ENCODE measurements around the gene RDH8.

Gene RDH8, protein sequence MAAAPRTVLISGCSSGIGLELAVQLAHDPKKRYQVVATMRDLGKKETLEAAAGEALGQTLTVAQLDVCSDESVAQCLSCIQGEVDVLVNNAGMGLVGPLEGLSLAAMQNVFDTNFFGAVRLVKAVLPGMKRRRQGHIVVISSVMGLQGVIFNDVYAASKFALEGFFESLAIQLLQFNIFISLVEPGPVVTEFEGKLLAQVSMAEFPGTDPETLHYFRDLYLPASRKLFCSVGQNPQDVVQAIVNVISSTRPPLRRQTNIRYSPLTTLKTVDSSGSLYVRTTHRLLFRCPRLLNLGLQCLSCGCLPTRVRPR

DNA sequence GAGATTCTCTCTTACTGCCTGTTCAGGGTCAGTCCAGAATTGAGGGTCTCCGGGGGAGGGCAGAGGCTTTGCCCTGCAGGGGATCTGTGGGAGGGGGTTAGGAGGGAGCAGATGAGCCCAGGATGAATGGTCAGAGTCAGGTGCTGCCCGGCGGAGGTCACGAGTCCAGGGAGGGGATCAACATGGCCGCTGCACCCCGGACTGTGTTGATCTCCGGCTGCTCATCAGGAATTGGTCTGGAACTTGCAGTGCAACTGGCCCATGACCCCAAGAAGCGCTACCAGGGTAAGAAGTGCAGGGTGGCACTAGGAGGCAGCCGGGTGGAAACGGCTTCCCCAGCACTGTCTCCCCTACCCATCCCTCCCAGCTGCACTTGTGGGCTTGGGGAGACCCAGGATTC lies at the start of gene RDH8:
Gene RDH8 (plus strand): TSS at position 168 of the 400 bp plus-strand sequence. CDS start 15 bp downstream, at position 183.
- no peak for DNase-seq (ENCODE audit: low read depth)

DNA sequence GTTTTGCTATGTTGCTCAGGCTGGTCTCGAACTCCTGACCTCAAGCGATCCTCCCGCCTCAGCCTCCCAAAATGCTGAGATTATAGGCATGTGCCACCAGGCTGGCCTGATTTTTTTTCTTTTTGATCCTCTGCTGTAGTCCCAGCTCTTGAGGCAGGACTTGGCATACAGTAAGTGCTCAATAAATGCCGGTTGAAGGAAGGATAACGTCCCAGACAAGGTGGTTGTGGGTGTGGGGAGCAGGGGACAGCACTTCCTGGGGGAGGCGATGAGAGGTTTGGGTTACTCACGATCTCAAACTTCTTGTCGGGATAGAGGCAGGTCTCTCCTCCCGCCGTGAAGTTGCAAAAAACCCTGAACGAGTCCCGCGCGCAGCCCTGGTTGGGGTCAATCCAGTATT lies 47.3 kb upstream of the RDH8 start:
- no peak for DNase-seq (ENCODE audit: low read depth)

DNA sequence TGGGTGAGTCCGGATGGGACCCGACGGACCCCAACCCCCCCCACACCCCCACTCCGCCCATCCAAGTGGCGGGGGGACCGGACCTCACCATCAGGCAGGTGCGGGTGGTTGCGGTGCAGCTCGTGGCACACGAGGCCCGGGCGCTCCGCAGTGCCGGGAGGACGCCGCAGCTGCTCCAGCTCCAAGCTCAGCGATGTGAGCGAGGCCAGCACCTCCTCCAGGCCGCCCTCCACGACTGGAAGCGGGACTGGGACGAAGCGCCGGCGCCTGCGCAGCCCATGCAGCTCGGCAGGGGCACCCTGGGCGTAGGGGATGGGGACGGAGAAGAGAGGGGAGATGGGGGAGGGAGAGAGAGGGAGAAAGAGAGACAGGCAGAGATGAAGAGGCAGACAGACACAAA lies 46.8 kb upstream of the RDH8 start:
- DNase-seq (ENCODE audit: low read depth): no peak

DNA sequence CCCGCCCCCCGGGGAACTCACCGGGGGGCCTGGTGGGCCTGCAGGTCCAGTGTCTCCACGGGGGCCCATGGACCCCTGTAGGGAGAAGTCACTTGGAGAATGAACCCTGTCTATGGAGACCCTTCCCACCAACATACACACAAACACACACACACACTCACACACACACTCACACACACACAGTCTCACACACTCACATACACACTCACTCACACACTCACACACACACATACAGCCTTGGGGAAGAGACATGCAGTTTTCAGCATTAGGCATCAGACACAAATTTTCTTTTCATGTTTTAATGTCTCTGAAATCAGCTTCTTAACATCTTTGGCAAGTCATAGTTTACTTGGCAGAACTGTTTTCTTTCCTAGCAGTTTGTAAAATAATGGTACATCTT lies 46.0 kb upstream of the RDH8 start:
- no peak for DNase-seq (ENCODE audit: low read depth)

DNA sequence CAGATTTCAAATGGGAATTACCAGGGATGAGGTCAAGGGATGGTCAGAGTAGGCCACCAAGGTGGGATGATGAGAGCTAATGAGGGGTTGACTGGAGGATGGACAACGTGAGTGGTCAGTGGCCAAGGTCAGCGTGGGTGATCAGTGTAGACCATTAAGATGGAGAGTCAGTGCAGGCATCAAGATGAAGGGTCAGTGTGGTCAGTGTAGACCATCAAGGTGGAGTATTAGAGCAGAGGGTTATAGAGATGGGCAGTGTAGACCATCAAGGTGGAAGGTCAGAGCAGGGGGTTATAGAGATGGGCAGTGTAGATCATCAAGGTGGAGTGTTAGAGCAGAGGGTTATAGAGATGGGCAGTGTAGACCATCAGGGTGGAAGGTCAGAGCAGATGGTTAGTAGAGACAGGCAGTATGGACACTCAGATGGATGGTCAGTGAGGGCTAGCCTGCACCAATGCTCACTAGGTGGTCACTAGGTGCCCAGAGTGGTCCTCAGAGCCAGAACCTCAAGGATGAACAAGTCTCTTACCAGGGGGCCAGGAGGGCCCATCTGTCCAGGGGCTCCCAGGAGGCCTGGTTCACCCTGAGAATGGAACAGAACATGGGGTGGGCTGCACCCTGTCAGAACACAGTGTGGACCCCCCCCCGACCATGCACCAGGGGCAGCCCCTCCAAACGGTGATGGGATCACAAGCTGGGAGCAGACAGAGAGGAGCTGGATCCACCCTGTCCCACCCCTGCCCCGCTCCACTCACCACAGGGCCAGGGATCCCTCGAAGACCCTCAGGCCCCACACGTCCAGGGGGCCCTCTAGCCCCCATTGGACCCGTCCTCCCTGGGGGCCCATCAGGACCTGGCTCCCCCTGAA lies 44.2 kb upstream of the RDH8 start:
- no peak for DNase-seq (ENCODE audit: low read depth)

DNA sequence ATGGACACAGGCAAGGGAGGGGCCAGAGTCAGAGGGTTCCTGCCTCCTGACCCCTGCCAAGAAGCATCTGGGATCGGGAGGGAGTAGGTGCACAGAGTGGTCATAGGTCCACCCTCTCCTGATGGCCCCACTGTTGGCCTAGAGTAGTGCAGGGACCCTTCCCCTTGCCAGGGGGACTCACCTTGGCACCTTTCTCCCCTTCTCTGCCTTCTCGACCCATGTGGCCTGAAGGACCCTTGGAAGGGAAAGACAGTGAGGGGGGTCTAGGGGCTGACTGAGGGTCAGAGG lies 43.7 kb upstream of the RDH8 start:
- DNase-seq (ENCODE audit: low read depth): no peak

DNA sequence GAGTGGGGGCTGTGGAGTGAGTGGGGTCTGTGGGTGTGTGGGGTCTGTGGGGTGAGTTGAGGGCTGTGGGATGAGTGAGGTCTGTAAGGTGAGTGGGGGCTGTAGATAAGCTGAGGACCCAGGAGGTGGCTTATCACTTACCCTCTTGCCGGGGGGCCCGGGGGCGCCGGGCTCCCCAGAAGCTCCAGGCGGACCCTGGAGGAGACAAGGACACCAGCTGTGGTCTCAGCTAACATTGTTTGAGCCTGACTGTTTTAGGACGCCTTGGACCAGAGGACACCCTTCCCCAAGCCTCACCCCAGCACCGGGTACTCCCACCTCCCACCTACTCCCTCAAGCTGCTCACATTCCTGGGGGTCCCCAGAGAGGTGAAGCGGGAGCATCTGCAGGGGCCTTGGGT lies 42.8 kb upstream of the RDH8 start:
- DNase-seq (ENCODE audit: low read depth): no peak

DNA sequence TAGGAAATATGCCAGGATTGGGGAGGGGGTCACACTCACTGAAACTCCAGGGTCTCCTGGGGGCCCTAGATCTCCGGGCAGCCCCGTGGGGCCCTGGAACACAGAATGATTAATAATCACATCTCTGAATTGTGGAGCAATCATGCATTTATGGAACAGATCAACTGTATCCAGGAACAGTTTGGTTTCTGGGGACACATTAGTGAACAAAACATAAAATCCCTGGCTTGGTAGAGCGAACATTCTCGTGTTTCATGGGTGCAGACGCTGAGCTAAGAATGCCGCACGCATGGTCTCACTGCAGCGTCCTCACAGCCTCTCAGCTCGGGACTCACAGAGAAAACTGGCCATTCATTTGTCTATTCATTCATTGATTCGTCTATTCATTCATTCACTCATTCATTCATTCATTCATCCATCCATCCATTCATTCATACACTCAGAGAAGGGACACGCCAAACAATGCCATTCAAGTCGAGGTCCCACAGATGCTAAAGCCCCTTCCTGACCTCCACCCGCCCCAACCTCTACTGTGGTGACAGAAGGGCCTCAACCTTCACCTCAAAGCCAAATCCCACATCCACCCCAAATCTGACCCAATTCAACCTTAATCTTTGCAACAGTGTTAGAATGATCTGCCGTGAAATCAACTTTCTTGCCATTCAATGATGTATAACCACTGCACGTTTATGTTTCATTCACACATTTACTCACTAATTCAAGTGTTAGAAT lies 42.0 kb upstream of the RDH8 start:
- no peak for DNase-seq (ENCODE audit: low read depth)

DNA sequence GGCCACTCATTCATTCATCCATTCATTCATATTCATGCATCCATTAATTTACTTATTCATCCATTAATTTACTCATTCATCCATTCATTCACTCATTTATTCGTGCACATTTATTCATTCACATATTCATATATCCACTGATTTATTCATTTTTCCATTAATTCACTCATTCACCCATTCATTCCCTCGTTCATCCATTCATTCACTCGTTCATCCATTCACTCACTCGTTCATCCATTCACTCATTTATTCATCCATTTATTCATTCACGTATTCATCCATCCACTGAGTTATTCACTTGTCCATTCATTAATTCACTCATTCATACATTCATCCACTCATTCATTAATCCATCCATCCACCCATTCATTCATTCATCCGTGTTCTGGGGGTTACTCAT lies 41.2 kb upstream of the RDH8 start:
- DNase-seq (ENCODE audit: low read depth): no peak

DNA sequence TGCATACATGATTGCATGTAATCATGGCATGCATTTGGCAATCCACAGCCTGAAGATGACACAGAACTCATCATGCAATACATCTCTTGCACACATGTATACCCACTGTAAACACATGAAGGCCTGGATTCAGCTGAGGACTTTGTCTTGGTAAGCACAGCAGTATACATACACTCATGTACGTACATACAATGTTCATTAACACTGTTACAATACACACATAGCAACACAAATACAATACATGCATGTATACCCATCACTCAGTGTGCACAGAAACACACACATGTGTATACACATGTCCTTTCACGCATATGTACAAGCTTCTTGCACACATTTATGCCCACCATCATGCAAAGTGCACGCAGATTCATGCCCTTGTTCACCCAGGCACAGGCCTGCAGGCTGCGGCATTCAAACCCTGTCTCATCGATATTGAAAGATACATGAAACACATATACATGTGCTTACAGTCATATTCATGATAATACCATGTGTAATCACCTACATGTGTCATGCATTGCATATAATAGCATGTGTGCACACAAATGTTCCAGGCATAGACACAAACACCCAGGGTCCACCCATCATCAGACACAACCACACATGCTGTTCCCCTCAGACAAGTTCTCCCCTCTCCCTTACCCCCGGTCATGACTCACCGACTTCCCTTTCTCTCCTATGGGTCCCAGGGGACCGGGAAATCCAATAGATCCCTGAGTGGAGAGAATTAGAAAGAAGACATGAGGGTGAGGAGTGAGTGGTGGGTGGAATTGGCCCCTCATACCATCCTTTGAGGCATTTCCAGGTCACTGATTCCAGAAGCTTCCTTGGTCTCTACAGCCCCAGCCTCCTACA lies 31.6 kb upstream of the RDH8 start:
- DNase-seq (ENCODE audit: low read depth): no peak

DNA sequence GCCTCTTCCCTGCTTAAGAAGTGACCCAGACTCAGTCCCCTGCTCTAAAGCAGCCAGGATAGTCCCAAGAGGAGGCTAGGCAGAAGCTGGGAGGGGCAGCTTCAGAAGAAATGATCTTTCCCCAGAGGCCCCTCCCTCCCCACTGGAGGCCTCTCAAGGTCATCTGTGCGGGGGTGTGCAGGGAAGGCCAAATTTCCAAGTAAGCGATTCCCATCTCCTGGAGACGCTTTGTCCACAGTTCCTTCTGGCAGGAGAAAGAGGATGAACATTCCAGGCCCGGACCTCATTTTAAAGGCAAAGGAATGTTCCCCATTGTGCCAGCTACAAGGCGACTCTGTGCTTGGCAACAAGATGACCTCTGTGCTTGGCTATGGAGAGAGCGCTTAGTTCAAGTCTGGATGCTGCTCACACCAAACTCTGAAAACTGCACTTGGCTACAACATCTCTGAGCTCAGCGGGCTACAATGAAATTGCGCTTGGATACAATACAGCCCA lies 26.4 kb upstream of the RDH8 start:
- peak; percentile 44 for DNase-seq (ENCODE audit: low read depth)

DNA sequence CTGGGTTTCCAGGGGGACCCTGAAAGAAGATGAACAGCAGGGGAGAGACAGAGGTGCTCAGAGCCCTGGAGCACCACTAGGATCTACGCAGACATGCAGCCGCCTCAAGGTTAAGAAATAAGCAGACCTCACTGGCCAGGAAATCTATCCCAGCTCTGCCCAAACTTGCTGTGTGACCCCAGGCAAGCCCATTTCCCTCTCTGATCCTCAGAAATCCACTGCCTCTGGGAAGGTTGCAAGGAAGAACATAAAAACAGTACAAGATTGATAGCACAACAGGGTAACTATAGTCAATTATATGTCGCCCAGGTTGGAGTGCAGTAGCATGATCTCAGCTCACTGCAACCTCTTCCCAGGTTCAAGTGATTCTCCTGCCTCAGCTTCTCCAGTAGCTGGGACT lies 23.8 kb upstream of the RDH8 start:
- no peak for DNase-seq (ENCODE audit: low read depth)

DNA sequence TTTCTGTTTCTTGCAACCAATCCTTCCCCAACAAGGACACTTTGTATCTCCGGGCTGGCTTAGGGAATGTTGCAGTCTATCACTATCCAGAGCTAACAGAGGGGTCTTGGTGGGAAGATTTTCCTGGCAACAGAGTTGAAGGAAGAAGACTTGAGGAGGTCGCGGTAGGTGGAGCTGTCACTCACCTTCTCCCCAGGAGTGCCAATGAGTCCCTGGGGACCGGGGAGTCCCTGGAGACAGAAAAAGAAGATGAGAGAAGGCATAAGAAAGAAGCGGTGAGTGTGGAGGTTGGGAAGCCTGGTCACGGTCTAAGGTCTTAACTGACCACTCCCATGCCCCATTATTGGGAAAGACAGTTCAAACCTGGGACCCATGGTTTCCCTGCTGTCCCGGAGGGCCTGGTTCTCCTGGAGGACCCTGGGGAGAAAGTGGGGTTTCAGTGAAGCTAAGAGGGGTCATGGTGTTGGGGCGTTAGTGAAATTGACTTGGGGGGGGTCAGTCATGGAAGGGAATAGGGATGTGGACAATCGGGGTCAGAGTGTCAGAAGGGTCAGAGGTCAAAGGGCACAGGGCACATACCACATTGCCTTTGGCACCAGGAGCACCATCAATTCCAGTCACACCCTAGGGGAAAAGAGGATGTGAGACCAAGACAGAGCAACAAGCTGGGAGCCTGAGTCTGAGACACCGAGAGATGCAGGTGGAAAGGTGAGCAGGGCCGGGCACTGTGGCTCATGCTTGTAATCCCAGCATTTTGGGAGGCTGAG lies 21.7 kb upstream of the RDH8 start:
- DNase-seq (ENCODE audit: low read depth): no peak

DNA sequence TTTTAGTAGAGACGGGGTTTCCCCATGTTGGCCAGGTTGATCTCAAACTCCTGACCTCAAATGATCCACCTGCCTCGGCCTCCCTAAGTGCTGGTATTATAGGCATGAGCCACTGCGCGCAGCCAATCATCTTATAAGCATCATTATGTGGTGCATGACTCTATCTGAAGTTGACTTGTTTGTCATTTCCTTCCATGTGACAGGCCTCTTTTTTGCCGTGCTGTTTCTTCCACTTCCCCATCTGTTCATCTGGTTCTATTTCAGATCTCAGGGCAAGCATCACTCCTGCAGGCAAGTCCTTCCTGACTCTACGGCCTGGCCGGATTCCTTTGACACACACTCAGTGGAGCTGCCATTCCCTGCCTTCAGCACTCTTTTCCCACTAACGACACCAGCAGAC lies 18.2 kb upstream of the RDH8 start:
- no peak for DNase-seq (ENCODE audit: low read depth)

DNA sequence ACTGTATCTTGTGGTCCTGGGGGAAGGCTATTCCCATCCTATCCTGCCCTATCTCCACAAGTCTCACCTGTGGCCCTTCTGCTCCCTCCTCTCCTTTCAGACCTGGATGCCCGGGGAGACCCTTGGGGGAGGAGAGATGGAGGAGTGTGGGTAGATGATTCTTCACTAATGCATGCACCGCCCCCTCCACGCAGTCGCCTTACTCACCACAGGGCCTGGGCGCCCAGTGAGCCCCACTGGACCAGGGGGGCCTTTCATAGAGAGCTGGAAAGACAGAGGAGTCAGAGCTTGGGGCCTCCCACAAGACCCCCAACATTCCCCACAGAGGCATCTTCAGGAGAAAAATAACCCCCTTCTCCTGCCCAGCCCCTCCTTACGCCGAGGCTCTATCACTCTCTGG lies 17.3 kb upstream of the RDH8 start:
- DNase-seq (ENCODE audit: low read depth): no peak

DNA sequence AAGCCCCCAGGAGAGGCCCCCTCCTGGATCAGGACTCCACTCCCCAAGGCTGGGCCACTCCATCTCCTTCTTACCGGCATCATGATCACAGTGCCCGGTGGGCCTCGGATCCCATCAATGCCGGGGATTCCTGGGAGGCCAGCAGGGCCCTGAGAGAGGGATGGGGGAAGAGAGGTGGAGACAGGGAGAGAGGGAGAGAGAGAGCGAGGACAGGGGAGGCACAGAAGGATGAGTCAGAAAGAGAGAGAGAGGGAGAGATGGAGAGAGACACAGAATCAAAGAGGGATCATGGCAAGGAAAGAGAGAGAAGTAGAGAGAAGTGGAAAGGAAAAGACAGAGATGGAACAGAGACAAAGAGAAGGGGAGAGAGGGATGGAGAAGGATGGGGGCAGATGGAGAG lies 16.7 kb upstream of the RDH8 start:
- DNase-seq (ENCODE audit: low read depth): no peak

DNA sequence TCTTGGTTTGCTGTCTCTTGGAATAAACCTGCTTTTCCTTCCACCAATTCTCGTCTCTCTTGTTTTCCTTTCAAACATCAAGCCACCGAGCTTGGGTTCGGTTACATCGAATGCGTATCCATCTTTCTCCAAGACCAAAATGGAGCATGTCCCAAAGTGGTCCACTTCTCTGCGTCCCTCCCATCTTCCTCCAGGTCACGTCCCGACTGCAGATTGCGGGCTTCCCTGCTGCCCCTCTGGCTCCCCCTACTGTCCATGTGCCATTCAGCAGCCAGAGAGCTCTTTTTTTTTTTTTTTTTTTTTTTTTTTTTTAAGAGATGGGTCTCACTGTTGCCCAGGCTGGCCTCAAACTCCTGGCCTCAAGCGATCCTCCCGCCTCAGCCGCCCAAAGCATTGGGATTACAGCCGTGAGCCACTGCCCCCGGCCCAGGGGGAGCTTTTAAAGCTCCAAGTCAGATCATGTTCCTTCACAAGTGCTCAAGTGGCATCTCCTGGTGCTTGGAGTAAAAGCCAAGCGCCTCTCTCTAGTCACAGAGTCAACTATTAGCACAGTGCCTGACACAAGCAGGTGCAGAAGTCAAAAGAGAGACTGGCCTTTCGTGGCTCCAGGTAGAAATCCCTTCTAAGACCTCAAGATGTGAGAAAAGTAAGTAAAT lies 13.0 kb upstream of the RDH8 start:
- peak; percentile 67 for DNase-seq (ENCODE audit: low read depth)

DNA sequence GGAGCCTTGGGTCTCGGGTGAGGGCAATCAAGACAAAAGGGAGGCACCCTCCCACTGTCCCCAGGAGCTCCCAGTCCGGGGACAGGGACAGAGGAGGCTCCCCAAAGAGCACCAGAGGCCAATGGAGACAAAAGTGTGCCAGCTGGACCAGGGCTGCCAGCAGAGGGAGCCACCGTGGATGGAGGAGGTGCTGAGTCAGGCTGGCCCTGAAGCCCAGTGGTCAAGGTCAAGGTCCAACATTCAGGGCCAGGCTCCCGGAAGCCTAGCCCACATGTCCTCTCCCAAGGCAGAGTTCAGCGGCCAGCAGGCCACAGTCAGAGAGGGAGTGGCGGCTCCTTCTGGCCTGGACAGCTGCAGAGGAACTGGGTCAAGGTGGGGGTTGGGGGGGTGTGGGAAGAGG lies 11.4 kb upstream of the RDH8 start:
- DNase-seq (ENCODE audit: low read depth): no peak

DNA sequence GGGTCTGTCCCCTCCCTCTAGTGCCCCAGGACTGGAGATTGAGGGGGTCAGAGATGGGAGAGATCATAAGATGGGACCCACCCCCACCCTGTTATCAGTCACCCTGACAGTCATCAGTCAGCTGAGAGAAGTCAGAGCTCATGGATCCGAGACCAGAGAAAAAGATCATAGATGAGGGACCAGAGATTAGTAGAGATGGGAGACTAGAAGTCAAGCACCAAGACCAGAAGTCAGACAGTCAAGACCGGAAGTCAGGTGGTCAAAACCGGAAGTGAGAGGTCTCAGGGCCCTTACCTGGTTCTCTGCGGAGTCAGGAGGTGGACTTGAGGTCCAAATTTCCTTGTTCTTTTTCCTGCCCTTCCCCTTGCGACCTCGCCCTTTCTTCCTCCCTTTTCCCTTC lies 10.0 kb upstream of the RDH8 start:
- DNase-seq (ENCODE audit: low read depth): no peak

DNA sequence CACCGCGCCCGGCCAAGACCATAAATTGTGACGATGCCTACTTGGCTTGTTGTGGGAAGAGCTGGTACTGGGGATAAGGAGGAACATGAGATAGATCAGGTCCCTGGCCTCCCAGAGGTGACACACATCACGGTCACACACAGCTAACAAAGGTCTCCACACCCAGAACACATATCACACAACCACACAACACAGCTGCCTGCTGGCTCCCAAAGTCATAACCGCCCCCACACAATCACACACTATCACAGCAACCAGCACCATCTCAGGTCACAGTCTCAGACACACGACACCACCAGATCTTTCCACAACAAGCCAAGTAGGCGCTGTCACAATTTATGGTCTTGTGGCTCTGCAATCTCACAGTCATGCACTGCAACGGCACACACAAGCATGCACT lies 8.7 kb upstream of the RDH8 start:
- DNase-seq (ENCODE audit: low read depth): no peak

Data from fibroblast of the conjunctiva (primary cell).